ENCODE measurements around the gene CCT2. TPM values are rescaled to one million over a fixed set of nuclear protein-coding genes. Genes with fewer than 3 reads are reported as not detected.

CCT2 gene
- total and polyA plus RNA-seq, 2 of the 8 experiments (the other 6 are each of a cell fraction or from before 2014, with no cell fraction given), result 244 to 419 TPM

GRCh38 chr12:69545081-69545480 is 40.2 kb upstream of the CCT2 start:
- Histone ChIP-seq H3K9me3 (ENCODE audit: insufficient read depth in 2 of 2, low read depth in 1 of 2, low read length in 1 of 2) (no peaks in the 10 kb centered on the region), H2BK12ac (ENCODE audit: low read depth, low read length) (no peak overlapping the region), H3K56ac (replicated peaks; ENCODE audit: insufficient read length, low read depth, low read length) (no peak overlapping the region), H4K8ac (ENCODE audit: extremely low read depth, insufficient read depth, low read length) (no peak overlapping the region), H3K79me2 (ENCODE audit: control insufficient read depth in 1 of 2, insufficient read depth in 2 of 2, low read length in 2 of 2) (no peaks in the 10 kb centered on the region), H3K4me3 (ENCODE audit: extremely low read depth in 1 of 4, insufficient read depth in 2 of 4, low read depth in 3 of 4, low read length in 4 of 4) (no peak overlapping the region), H3K23ac (ENCODE audit: insufficient read length) (no peak overlapping the region), H2BK20ac (ENCODE audit: low read length) (no peak overlapping the region), H3K27me3 (replicated peaks in 1 of 4; ENCODE audit: control insufficient read depth in 3 of 4, extremely low read depth in 1 of 4, insufficient read depth in 3 of 4, low read length in 3 of 4) (no peaks in the 10 kb centered on the region), H2BK15ac (ENCODE audit: low read length) (no peak overlapping the region), H3K9ac (replicated peaks in 1 of 4; ENCODE audit: extremely low read depth in 1 of 4, low read depth in 3 of 4, low read length in 3 of 4) (no peak overlapping the region), H4K91ac (replicated peaks; ENCODE audit: insufficient read length, low read length) (no peak overlapping the region), H3K79me1 (ENCODE audit: low read depth, low read length) (no peaks in the 10 kb centered on the region), H3K14ac (ENCODE audit: insufficient read length) (no peak overlapping the region), H2BK5ac (ENCODE audit: low read depth, low read length) (no peak overlapping the region), H2AK5ac (ENCODE audit: low read depth, low read length) (no peak overlapping the region), H3K4me2 (ENCODE audit: insufficient read depth in 1 of 2, low read depth in 2 of 2, low read length in 2 of 2) (no peak overlapping the region), H3K18ac (ENCODE audit: extremely low read depth, low read length) (no peak overlapping the region), H3K4ac (replicated peaks; ENCODE audit: insufficient read length, low read depth, low read length) (no peak overlapping the region), H3K36me3 (ENCODE audit: control insufficient read depth in 2 of 4, insufficient read depth in 4 of 4, low read length in 3 of 4) (no peaks in the 10 kb centered on the region; a peak in 1 of 8 replicates), H3K23me2 (ENCODE audit: low read depth, low read length) (no peaks in the 10 kb centered on the region), H4K5ac (ENCODE audit: insufficient read length, low read depth, low read length) (no peak overlapping the region), H3K27ac (ENCODE audit: low read depth, low read length) (no peak overlapping the region), H3K4me1 (replicated peaks in 1 of 4; ENCODE audit: control insufficient read depth in 3 of 4, insufficient read depth in 4 of 4, low read length in 3 of 4) (peaks cover 0 to 2% (median 0%) of the 10 kb centered on the region in 4 experiments; a peak in 1 of 7 replicates), H4K20me1 (replicated peaks in 1 of 2; ENCODE audit: control insufficient read depth in 1 of 2, insufficient read depth in 2 of 2, low read length in 2 of 2) (no peaks in the 10 kb centered on the region), H2AFZ (ENCODE audit: low read length) (no peak overlapping the region), H2BK120ac (replicated peaks; ENCODE audit: low read depth, low read length) (no peak overlapping the region)
- FAIRE-seq (no peak), DNase-seq (ENCODE audit: low read depth in 1 of 2, low spot score in 2 of 2) (no peak)
- ChIA-PET CTCF (ENCODE audit: partially characterized antibody) (interaction anchor here (0.9 kb wide), 1 partner anchor 291 kb away, joined by 3 read pairs; no protein-coding TSS in a partner anchor), POLR2A (ENCODE audit: partially characterized antibody) (no interaction called here)
- TF ChIP-seq SAP30 (IDR thresholded peaks at IDR 0.05; ENCODE audit: insufficient read depth, insufficient replicate concordance, low read length) (no peak), BACH1 (IDR thresholded peaks at IDR 0.05; ENCODE audit: low read length) (no peak), SIRT6 (IDR thresholded peaks at IDR 0.05; ENCODE audit: low read length) (no peak), ATF2 (IDR thresholded peaks at IDR 0.05; ENCODE audit: low read length) (no peak), SUZ12 (IDR thresholded peaks at IDR 0.05; ENCODE audit: low read length) (no peak)
- 86% methylated on average over 1 of the region's 1 CpG; no CpG with 5 or more reads in 1 of the 2 experiments for WGBS, 2 experiments (ENCODE audit: extremely low coverage in 1 of 2, insufficient coverage in 1 of 2, insufficient read length in 1 of 2, insufficient replicate concordance in 2 of 2, low coverage in 1 of 2, low lambda C conversion rate in 2 of 2, missing lambda C conversion rate in 1 of 2)
